SK-N-SH treated with all-trans-retinoic acid at 6 μM for 48 hours (cell line): Measurements from ENCODE around the gene SEPHS2.
"Not testable (repeated sequence)": the region's sequence is repeated elsewhere in the genome, so short reads cannot be mapped to it uniquely, and the experiment has no call there.

Experiments
- ATAC-seq: fragments of 200-7000 bp; cut with Tn5 transposase; 3 replicates; pipeline ENCODE4 v1.9.1; 2020; ENCODE audit warnings: mild to moderate bottlenecking, moderate library complexity
- ARNTL ChIP-seq: fragments of 450-650 bp; formaldehyde crosslinking; IDR thresholded peaks from 2 replicates; pipeline ENCODE4 v1.5.0; 2020; ENCODE audit warnings: low read depth, mild to moderate bottlenecking, moderate library complexity, borderline replicate concordance
- BACH2 ChIP-seq: fragments of 250-450 bp; sonication (Bioruptor Pico); IDR thresholded peaks from 2 replicates; pipeline ENCODE4 v1.9.0; 2021; ENCODE audit warnings: mild to moderate bottlenecking, borderline replicate concordance
- CSDC2 ChIP-seq: fragments of 250-450 bp; sonication (Bioruptor Pico); IDR thresholded peaks from 2 replicates; pipeline ENCODE4 v1.5.0; 2020; ENCODE audit warnings: mild to moderate bottlenecking, moderate library complexity
- GLIS3 ChIP-seq: fragments of 250-450 bp; sonication (Bioruptor Pico); IDR thresholded peaks from 2 replicates; pipeline ENCODE4 v1.5.0; 2020; ENCODE audit warnings: mild to moderate bottlenecking, moderate library complexity
- ISL1 ChIP-seq: fragments of 250-450 bp; sonication (Bioruptor Pico); IDR thresholded peaks from 2 replicates; pipeline ENCODE4 v2.1.2; 2022; ENCODE audit warnings: mild to moderate bottlenecking, moderate library complexity
- OSR1 ChIP-seq: fragments of 250-450 bp; sonication (Bioruptor Pico); IDR thresholded peaks from 2 replicates; pipeline ENCODE4 v1.8.0; 2022; ENCODE audit warnings: moderate library complexity, mild to moderate bottlenecking, inconsistent platforms
- PPARA ChIP-seq: fragments of 250-450 bp; sonication (Bioruptor Pico); IDR thresholded peaks from 2 replicates; pipeline ENCODE4 v1.5.0; 2020; ENCODE audit warnings: mild to moderate bottlenecking, borderline replicate concordance
- RARB ChIP-seq: fragments of 250-450 bp; sonication (Bioruptor Pico); IDR thresholded peaks from 2 replicates; pipeline ENCODE4 v1.8.0; 2021; ENCODE audit warnings: mild to moderate bottlenecking, moderate library complexity
- SNAI2 ChIP-seq: fragments of 250-450 bp; sonication (Bioruptor Pico); IDR thresholded peaks from 2 replicates; pipeline ENCODE4 v1.5.0; 2020; ENCODE audit warnings: mild to moderate bottlenecking, moderate library complexity
- TCF4 ChIP-seq: fragments of 250-450 bp; sonication (Bioruptor Pico); IDR thresholded peaks from 2 replicates; pipeline ENCODE4 v1.8.0; 2021; ENCODE audit warnings: mild to moderate bottlenecking, moderate library complexity, borderline replicate concordance
- TOX ChIP-seq: fragments of 250-450 bp; sonication (Bioruptor Pico); IDR thresholded peaks from 2 replicates; pipeline ENCODE4 v1.8.0; 2021; ENCODE audit warnings: mild to moderate bottlenecking, moderate library complexity, borderline replicate concordance
- ZFP3 ChIP-seq: fragments of 250-450 bp; sonication (Bioruptor Pico); IDR thresholded peaks from 2 replicates; pipeline ENCODE4 v1.5.0; 2020; ENCODE audit warnings: mild to moderate bottlenecking, moderate library complexity
- ZNF565 ChIP-seq: fragments of 450-650 bp; formaldehyde crosslinking; conservative IDR thresholded peaks from 2 replicates; pipeline ENCODE4 v1.5.0; 2020; ENCODE audit warnings: low read depth, mild to moderate bottlenecking, moderate library complexity
- ZNF70 ChIP-seq: fragments of 450-650 bp; formaldehyde crosslinking; IDR thresholded peaks from 2 replicates; pipeline ENCODE4 v1.5.0; 2020; ENCODE audit warnings: mild to moderate bottlenecking, moderate library complexity
- TF ChIP-seq, protein P1 (sequence below): fragments of 250-450 bp; sonication (Bioruptor Pico); IDR thresholded peaks from 2 replicates; pipeline ENCODE4 v1.5.0; 2020; ENCODE audit warnings: mild to moderate bottlenecking, moderate library complexity
- TF ChIP-seq, protein P2 (sequence below): fragments of 250-450 bp; sonication (Bioruptor Pico); IDR thresholded peaks from 2 replicates; pipeline ENCODE4 v1.5.1; 2020; ENCODE audit warnings: low read depth, mild to moderate bottlenecking, moderate library complexity
- TF ChIP-seq, protein P3 (sequence below): fragments of 250-450 bp; sonication (Bioruptor Pico); IDR thresholded peaks from 2 replicates; pipeline ENCODE4 v1.8.0; 2021; ENCODE audit warnings: low read depth, mild to moderate bottlenecking, moderate library complexity, borderline replicate concordance

The SEPHS2 gene

DNA sequence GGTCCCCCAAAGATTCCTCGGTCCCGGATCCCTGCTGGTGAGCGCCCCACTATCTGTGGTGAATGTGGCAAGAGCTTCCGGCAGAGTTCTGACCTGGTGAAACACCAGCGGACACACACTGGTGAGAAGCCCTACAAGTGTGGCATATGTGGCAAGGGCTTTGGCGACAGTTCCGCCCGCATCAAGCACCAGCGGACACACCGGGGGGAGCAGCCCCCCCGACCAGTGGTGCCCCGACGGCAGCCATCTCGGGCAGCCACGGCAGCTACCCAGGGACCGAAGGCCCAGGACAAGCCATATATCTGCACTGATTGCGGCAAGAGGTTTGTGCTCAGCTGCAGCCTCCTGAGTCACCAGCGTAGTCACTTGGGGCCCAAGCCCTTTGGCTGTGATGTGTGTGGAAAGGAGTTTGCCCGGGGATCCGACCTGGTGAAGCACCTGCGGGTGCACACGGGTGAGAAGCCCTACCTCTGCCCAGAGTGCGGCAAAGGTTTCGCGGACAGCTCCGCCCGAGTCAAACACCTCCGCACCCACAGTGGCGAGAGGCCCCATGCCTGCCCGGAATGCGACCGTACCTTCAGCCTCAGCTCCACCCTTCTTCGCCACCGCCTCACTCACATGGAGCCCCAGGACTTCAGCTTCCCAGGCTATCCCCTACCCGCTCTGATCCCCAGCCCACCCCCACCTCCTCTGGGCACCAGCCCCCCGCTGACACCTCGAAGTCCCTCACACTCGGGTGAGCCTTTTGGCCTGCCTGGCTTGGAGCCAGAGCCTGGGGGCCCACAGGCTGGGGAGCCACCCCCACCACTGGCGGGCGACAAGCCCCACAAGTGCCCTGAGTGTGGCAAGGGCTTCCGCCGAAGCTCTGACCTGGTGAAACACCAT is 47.7 kb downstream of the SEPHS2 start:
- TF ChIP-seq, protein P1, sequence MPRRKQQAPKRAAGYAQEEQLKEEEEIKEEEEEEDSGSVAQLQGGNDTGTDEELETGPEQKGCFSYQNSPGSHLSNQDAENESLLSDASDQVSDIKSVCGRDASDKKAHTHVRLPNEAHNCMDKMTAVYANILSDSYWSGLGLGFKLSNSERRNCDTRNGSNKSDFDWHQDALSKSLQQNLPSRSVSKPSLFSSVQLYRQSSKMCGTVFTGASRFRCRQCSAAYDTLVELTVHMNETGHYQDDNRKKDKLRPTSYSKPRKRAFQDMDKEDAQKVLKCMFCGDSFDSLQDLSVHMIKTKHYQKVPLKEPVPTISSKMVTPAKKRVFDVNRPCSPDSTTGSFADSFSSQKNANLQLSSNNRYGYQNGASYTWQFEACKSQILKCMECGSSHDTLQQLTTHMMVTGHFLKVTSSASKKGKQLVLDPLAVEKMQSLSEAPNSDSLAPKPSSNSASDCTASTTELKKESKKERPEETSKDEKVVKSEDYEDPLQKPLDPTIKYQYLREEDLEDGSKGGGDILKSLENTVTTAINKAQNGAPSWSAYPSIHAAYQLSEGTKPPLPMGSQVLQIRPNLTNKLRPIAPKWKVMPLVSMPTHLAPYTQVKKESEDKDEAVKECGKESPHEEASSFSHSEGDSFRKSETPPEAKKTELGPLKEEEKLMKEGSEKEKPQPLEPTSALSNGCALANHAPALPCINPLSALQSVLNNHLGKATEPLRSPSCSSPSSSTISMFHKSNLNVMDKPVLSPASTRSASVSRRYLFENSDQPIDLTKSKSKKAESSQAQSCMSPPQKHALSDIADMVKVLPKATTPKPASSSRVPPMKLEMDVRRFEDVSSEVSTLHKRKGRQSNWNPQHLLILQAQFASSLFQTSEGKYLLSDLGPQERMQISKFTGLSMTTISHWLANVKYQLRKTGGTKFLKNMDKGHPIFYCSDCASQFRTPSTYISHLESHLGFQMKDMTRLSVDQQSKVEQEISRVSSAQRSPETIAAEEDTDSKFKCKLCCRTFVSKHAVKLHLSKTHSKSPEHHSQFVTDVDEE (CRISPR knock-in tag) = no peak
- TF ChIP-seq ZNF70 (CRISPR knock-in tag) (no peak), TOX (no peak), ZNF565 (CRISPR knock-in tag) (no peak), BACH2 (no peak), GLIS3 (CRISPR knock-in tag) (no peak), TCF4 (CRISPR knock-in tag) (no peak), ARNTL (no peak)
- no peak for ATAC-seq

DNA sequence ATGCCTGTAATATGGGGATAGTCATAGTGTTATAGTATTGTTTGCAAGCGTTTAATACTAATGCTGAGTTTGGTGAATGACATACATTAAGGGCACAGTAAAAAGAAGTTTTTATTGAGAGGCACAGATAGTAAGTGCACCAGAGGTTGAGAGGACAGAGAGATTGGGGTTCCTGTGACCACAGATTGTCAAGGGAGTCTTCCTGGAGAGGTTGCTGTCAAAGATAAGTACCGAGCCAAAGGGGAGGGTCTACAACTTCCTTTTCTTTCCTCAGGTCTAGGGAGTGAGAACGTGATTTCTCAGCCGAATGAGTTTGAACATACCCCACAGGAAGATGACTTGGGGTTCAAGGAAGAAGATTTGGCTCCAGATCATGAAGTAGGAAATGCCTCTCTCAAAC is 48.6 kb downstream of the SEPHS2 start:
- TF ChIP-seq, protein P2, sequence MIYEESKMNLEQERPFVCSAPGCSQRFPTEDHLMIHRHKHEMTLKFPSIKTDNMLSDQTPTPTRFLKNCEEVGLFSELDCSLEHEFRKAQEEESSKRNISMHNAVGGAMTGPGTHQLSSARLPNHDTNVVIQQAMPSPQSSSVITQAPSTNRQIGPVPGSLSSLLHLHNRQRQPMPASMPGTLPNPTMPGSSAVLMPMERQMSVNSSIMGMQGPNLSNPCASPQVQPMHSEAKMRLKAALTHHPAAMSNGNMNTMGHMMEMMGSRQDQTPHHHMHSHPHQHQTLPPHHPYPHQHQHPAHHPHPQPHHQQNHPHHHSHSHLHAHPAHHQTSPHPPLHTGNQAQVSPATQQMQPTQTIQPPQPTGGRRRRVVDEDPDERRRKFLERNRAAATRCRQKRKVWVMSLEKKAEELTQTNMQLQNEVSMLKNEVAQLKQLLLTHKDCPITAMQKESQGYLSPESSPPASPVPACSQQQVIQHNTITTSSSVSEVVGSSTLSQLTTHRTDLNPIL (CRISPR knock-in tag) = no peak
- TF ChIP-seq ARNTL (no peak), OSR1 (CRISPR knock-in tag) (no peak), ZNF565 (CRISPR knock-in tag) (no peak), TOX (no peak), PPARA (CRISPR knock-in tag) (no peak), ZNF70 (CRISPR knock-in tag) (no peak), RARB (no peak), ISL1 (CRISPR knock-in tag) (no peak), CSDC2 (no peak), GLIS3 (CRISPR knock-in tag) (no peak), ZFP3 (CRISPR knock-in tag) (no peak), BACH2 (no peak)
- TF ChIP-seq, protein P1 (CRISPR knock-in tag) = no peak
- no peak for ATAC-seq

DNA sequence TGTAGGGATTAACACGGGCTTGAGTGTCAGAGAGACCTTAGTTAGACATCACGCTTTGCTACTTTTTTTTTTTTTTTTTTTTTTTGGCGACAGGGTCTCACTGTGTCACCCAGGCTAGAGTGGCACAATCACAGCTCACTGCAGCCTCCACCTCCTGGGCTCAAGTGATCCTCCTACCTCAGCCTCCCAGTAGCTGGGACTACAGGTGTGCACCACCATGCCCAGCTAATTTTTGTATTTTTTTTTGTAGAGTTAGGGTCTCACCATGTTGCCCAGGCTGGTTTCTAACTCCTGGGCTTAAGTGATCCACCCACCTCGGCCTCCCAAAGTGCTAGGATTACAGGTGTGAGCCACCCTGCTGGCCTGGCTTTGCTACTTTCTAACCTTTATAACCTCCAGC is 49.0 kb downstream of the SEPHS2 start:
- ATAC-seq = not testable (repeated sequence)

DNA sequence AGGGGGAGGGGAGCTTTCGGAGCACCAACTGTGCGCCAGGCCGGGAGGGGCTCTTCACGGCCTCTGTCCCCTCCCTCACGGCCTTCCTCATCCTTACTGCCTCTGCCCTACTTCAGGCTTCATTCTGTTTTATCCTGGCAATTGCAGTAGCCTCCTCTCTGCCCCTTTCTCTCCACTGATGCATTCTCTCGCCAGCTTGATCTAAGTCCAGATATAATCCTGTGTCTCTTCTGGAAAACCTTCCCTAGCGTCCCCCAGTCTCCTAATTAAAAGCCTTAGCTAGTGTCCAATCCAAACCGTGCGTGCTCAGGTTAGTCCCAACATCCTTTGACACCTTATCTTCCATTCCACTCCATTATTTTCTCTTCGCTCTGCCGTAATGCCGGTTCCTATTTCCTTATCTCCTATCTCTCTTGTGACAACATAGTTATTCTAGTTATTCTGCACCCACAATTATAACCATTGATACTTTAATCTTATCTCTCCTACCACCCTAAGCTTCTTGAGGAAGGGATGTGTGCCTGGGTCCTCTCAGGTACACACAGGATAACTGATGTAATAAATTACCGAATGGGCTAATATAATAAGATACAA is 49.6 kb downstream of the SEPHS2 start:
- no peak for ATAC-seq
- TF ChIP-seq BACH2 (no peak), TOX (no peak), GLIS3 (CRISPR knock-in tag) (no peak)

DNA sequence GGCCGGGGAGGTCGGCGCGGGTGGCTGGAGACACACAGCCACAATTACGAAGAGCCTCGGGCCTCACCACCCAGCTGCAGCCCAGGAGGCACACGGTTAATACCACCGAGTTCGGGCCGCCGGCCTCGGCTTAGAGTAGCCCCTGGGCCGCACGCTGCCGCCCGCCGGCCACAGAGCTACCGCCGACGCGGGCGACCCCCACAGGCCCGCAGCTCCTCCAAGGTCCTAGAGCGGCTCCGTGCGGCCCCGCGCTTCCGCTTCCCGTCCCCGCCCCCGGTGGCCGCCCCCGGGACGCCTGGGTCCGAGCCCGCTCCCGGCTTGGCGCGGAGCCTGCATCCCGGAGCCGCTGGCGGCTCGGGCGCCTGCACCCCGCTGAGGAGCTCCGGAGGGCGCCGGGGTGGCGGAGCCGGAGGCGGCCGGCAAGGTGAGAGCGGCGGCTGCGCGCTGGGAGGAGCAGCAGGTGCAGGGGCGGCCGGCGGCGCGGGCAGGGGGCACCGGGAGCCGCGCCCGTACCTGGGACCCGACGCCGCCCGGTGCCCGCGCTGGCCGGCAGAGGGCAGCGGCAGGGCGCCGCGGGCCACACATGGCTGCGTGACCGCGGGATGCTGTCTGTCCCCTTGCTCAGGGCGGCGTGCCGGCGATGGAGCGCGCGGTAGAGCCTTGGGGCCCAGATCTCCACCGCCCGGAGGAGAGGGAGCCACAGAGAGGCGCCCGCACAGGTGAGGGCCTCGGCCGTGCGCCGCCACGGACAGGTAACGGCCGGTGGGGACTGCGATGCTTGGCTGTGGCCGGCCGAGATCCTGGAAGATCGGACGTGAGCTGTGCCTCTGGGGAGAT is 50.3 kb downstream of the SEPHS2 start, which contains the start of gene ZNF48:
Gene ZNF48 (plus strand): TSS at position 266 of the 837 bp plus-strand sequence. CDS start 375 bp downstream, at position 641.
- TF ChIP-seq RARB (no peak), SNAI2 (CRISPR knock-in tag) (0 out of 2 replicates have a peak, but pooled peaks have one; percentile 57), ZFP3 (CRISPR knock-in tag) (peak; percentile 64; the same call in 1 of the 2 replicates), TOX (no peak), GLIS3 (CRISPR knock-in tag) (0 out of 2 replicates have a peak, but pooled peaks have one; percentile 57), ZNF70 (CRISPR knock-in tag) (no peak), ISL1 (CRISPR knock-in tag) (no peak), ARNTL (no peak)
- TF ChIP-seq, protein P3, sequence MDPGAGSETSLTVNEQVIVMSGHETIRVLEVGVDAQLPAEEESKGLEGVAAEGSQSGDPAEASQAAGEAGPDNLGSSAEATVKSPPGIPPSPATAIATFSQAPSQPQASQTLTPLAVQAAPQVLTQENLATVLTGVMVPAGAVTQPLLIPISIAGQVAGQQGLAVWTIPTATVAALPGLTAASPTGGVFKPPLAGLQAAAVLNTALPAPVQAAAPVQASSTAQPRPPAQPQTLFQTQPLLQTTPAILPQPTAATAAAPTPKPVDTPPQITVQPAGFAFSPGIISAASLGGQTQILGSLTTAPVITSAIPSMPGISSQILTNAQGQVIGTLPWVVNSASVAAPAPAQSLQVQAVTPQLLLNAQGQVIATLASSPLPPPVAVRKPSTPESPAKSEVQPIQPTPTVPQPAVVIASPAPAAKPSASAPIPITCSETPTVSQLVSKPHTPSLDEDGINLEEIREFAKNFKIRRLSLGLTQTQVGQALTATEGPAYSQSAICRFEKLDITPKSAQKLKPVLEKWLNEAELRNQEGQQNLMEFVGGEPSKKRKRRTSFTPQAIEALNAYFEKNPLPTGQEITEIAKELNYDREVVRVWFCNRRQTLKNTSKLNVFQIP (CRISPR knock-in tag) = 0 out of 2 replicates have a peak, but pooled peaks have one; percentile 64
- TF ChIP-seq, protein P1 (CRISPR knock-in tag) = 0 out of 2 replicates have a peak, but pooled peaks have one; percentile 35
- peak; percentile 92 for ATAC-seq
